Activated CD8-positive, alpha-beta memory T cell treated with anti-CD3 and anti-CD28 coated beads, Interleukin-2, amount 10 ng/mL, durations not matched to agents 7 days and 5 days (primary cell): Measurements from ENCODE around the gene SPTLC2. TPM values are rescaled to one million over a fixed set of nuclear protein-coding genes. Genes with fewer than 3 reads are reported as not detected.
"Not testable (repeated sequence)": the region's sequence is repeated elsewhere in the genome, so short reads cannot be mapped to it uniquely, and the experiment has no call there.

Experiments
- ATAC-seq: fragments of 150-1000 bp; cut with Tn5 transposase; one replicate; pipeline ENCODE4 v1.10.0; 2021; ENCODE audit warnings: moderate library complexity
- CTCF ChIA-PET: fragments of 350-600 bp; sonication (Branson Sonifier 250); formaldehyde crosslinking; loops from one replicate; lab custom pipeline; 2021; ENCODE audit warnings: antibody characterized with exemption; lab: Charles Lee
- DNase-seq: peaks from one replicate; pipeline ENCODE4 v3.0.0-alpha.2; 2020
- H3K27ac Mint-ChIP-seq: one replicate; pipeline ENCODE4 v1.8.0; 2021; ENCODE audit warnings: mild to moderate bottlenecking, mixed read lengths
- H3K27me3 Mint-ChIP-seq: one replicate; pipeline ENCODE4 v1.8.0; 2021; ENCODE audit warnings: mixed read lengths
- H3K36me3 Mint-ChIP-seq: one replicate; pipeline ENCODE4 v1.8.0; 2021; ENCODE audit warnings: mild to moderate bottlenecking, mixed read lengths
- H3K4me1 Mint-ChIP-seq: one replicate; pipeline ENCODE4 v1.8.0; 2021; ENCODE audit warnings: mixed read lengths
- H3K4me3 Mint-ChIP-seq: one replicate; pipeline ENCODE4 v1.8.0; 2021; ENCODE audit warnings: mild to moderate bottlenecking, moderate library complexity, mixed read lengths
- H3K9me3 Mint-ChIP-seq: one replicate; pipeline ENCODE4 v1.8.0; 2022; ENCODE audit warnings: low read depth, mixed read lengths
- total RNA-seq, 2 experiments: library from RNA; stranded (reverse); gene quantifications; one replicate each; pipeline ENCODE4 v1.2.3, GENCODE V29; 2021

The SPTLC2 gene, protein sequence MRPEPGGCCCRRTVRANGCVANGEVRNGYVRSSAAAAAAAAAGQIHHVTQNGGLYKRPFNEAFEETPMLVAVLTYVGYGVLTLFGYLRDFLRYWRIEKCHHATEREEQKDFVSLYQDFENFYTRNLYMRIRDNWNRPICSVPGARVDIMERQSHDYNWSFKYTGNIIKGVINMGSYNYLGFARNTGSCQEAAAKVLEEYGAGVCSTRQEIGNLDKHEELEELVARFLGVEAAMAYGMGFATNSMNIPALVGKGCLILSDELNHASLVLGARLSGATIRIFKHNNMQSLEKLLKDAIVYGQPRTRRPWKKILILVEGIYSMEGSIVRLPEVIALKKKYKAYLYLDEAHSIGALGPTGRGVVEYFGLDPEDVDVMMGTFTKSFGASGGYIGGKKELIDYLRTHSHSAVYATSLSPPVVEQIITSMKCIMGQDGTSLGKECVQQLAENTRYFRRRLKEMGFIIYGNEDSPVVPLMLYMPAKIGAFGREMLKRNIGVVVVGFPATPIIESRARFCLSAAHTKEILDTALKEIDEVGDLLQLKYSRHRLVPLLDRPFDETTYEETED
- 10 to 100 TPM; 34.5 to 43.3 TPM for total RNA-seq

DNA sequence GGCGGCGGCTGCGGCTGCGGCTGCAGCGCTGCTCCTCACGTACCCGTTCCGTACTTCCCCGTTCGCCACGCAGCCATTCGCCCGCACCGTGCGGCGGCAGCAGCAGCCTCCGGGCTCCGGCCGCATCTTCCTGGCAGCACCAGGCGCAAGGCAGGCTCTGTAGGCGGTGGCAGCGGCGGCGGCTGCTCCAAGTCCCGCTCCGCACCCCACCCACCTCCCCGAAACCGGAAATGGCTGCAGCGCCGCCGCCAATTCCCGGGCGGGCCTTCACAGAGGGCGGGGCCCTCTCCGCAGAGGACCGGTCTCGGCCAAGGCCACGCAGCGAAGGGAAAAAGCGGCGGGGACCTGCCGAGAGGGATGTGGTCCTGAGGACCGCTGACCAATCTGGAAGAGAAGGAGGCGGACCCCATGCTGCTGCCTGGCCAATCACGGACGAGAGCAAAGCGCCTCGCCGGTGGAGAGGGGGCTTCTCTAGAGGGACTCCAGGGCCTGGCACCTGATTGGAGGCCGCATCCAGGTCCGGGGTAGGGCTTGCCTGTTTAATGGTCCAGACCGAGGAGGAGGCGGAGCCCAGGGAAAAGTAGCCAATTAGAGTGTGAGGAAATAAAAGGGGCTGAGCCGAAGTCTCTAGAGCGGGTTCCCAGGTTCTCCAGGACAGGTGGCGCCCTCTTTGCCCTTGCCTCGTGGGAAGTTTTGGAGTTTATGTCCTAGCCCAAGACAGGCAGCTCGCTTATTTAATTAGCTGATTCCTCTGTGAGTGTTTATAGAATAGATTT lies at the start of gene SPTLC2:
SPTLC2 (minus strand) TSS at position 184 of the 776 bp plus-strand sequence; CDS start at position 126, 58 bp downstream.
- Mint-ChIP-seq H3K4me1 (peaks cover 36% of the 10 kb centered on the region), H3K27ac (peak within 1 kb of the TSS; percentile 87), H3K4me3 (peak within 1 kb of the TSS; percentile 81), H3K36me3 (peaks cover 13% of the 10 kb centered on the region), H3K9me3 (no peaks in the 10 kb centered on the region), H3K27me3 (no peaks in the 10 kb centered on the region)
- peak; percentile 97 for ATAC-seq
- CTCF ChIA-PET = interaction anchor here (1.6 to 2.2 kb wide), 3 partner anchors 9 to 13 kb away, joined by 4 to 5 read pairs (median 4); no protein-coding TSS in a partner anchor
- peak; percentile 99 for DNase-seq

DNA sequence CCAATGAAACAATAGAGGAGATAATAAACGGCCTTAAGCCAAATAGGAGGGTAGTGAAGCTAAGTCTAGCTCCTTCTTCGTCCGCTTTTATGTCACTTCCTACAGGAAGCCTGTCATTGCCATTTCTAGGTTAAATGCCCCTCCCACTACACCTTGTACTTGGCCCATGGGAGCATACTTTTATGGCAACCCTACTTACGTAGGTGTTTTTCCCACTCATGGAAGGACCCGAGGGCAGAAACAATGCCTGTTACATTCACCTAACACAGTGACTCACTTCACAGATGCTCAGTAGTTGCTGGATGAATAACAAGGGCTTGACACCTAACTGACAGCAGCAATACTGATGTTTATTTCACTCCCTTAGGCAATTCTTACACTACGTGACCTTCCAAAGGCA lies 46.9 kb upstream of the SPTLC2 start:
- no peak overlapping the region for H3K27ac Mint-ChIP-seq
- H3K4me1 Mint-ChIP-seq = peaks cover 10% of the 10 kb centered on the region
- no peaks in the 10 kb centered on the region for H3K27me3 Mint-ChIP-seq
- no peak for DNase-seq
- H3K4me3 Mint-ChIP-seq = no peak overlapping the region
- H3K36me3 Mint-ChIP-seq = no peaks in the 10 kb centered on the region
- no peak for ATAC-seq
- no peaks in the 10 kb centered on the region for H3K9me3 Mint-ChIP-seq
- CTCF ChIA-PET = no interaction called here

DNA sequence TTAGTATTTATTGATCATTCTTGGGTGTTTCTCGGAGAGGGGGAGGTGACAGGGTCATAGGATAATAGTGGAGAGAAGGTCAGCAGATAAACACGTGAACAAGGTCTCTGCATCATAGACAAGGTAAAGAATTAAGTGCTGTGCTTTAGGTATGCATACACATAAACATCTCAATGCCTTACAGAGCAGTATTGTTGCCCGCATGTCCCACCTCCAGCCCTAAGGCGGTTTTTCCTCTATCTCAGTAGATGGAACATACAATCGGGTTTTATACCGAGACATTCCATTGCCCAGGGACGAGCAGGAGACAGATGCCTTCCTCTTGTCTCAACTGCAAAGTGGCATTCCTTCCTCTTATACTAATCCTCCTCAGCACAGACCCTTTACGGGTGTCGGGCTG lies 45.1 kb upstream of the SPTLC2 start:
- H3K27me3 Mint-ChIP-seq, H3K36me3 Mint-ChIP-seq, H3K27ac Mint-ChIP-seq, CTCF ChIA-PET, DNase-seq, ATAC-seq, H3K4me3 Mint-ChIP-seq, H3K4me1 Mint-ChIP-seq, H3K9me3 Mint-ChIP-seq: not testable (repeated sequence)

DNA sequence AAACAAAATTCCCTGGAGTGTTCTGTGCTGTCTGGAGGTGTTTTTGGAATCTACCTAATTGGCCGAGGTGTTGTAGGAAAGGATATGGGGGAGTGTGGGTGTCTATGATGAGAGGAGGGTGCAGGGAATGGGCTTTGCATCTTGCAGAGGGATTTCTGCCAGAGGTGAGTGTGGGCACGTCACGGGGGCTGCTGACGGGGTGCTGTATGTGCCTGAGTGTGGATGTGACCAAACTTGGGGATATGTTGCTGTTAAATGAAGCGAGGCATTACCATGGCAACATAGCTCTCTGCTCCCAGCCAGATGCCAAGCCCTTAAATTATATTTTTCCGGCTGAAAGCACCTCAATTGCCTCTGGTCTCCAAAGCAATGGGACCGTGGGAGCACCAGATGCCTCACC lies 44.3 kb upstream of the SPTLC2 start:
- Mint-ChIP-seq H3K27me3 (no peaks in the 10 kb centered on the region), H3K9me3 (no peaks in the 10 kb centered on the region), H3K4me3 (no peak overlapping the region), H3K36me3 (no peaks in the 10 kb centered on the region), H3K27ac (no peak overlapping the region), H3K4me1 (peaks cover 4% of the 10 kb centered on the region)
- DNase-seq (no peak), ATAC-seq (no peak)
- CTCF ChIA-PET = no interaction called here

DNA sequence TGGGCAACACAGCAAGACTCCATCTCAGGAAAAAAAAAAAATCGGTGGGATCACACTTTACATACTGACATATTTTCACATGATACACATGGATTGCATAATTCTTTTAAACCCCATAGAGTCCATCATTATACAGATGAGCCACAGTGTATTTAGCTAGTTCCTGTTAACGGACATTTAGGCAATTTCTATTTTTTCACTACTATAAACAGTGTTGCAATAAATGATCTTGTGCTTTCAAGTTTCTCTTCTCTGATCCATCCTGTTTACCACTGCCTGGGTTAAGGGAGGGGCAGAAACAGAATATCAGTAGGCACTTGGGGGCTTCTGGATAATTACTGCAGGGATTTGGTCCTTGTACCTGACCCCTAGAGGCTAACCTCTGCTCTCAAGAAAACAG lies 43.4 kb upstream of the SPTLC2 start:
- Mint-ChIP-seq H3K36me3 (no peaks in the 10 kb centered on the region), H3K27ac (no peak overlapping the region), H3K4me1 (peaks cover 5% of the 10 kb centered on the region), H3K9me3 (no peaks in the 10 kb centered on the region), H3K27me3 (no peaks in the 10 kb centered on the region), H3K4me3 (no peak overlapping the region)
- CTCF ChIA-PET = no interaction called here
- no peak for DNase-seq
- no peak for ATAC-seq

DNA sequence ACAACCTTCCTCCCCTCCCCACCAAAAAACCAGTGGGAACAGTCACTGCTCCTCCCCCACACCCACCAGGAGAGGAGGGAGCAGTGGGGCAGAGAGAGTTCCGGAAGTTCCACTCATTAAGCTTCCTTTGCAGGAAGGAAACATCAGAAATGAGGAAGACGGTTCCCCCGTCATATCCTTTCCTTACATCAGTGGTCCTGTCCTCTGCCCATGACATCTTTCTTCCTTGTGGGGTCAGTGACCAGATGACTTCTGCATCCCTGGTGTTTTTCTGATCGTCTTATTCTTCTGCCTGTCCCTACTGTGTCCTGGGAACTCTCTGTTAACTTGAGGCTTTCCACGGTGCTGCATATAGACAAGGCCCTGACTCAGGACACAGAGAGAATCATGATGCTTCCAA lies 40.8 kb upstream of the SPTLC2 start:
- CTCF ChIA-PET = interaction anchor here (0.9 kb wide), 1 partner anchor 17 kb away, joined by 3 read pairs; no protein-coding TSS in a partner anchor

DNA sequence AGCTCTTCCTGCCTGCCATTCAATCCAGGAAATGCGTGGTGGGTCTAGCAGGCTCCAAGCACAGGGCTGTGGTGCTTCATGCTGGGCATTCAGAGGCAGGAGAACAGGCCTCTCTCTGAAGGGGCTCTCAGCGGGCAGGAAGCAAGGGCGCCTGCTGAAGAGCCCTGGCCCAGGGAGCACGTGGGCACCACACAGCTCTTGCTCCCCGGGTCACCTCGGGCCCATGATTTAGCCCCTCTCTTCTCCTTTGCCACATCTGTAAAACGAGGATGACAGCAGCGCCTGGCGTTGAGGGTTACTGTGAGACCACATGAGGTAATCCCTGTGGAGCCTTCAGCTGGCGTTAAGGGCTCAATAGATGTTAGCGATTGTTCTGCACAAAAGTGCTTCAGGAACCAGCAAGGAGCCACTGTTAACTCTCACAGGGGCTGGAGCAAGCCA lies 37.6 kb upstream of the SPTLC2 start:
- Mint-ChIP-seq H3K4me3 (no peak overlapping the region), H3K27me3 (peaks cover 3% of the 10 kb centered on the region), H3K4me1 (peaks cover 24% of the 10 kb centered on the region), H3K27ac (no peak overlapping the region), H3K9me3 (no peaks in the 10 kb centered on the region), H3K36me3 (no peaks in the 10 kb centered on the region)
- DNase-seq = no peak
- no peak for ATAC-seq
- CTCF ChIA-PET = interaction anchor here (0.7 to 1.3 kb wide), 6 partner anchors 12 to 210 kb away, joined by 3 to 6 read pairs (median 3); partner anchors contain the start of gene ADCK1

More for the DNA sequence above, 40.8 kb upstream of the SPTLC2 start:
- H3K27ac Mint-ChIP-seq = no peak overlapping the region
- no peak for DNase-seq
- no peaks in the 10 kb centered on the region for H3K36me3 Mint-ChIP-seq
- no peak overlapping the region for H3K4me3 Mint-ChIP-seq
- H3K9me3 Mint-ChIP-seq = no peaks in the 10 kb centered on the region
- H3K4me1 Mint-ChIP-seq = peaks cover 17% of the 10 kb centered on the region
- H3K27me3 Mint-ChIP-seq = no peaks in the 10 kb centered on the region
- ATAC-seq = no peak

DNA sequence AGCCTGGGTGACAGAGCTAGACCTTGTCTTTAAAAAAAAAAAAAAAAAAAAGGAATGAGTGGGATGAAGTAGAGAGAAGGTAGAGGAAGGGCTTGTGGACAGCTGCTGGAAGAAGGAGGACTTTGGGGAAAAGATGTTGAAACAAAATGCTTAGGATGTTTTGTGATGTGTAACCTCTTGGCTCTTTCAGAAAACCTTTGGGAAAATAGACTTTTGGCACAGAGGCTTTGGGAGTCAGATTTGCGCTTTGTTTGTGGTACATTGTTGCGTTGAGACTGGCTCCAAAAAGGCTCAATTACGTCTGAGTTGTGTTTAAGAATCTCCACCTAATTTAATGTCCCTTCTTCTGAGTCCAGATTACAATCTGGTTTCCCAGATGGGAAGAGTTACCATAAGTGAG lies 32.9 kb upstream of the SPTLC2 start:
- CTCF ChIA-PET = no interaction called here

DNA sequence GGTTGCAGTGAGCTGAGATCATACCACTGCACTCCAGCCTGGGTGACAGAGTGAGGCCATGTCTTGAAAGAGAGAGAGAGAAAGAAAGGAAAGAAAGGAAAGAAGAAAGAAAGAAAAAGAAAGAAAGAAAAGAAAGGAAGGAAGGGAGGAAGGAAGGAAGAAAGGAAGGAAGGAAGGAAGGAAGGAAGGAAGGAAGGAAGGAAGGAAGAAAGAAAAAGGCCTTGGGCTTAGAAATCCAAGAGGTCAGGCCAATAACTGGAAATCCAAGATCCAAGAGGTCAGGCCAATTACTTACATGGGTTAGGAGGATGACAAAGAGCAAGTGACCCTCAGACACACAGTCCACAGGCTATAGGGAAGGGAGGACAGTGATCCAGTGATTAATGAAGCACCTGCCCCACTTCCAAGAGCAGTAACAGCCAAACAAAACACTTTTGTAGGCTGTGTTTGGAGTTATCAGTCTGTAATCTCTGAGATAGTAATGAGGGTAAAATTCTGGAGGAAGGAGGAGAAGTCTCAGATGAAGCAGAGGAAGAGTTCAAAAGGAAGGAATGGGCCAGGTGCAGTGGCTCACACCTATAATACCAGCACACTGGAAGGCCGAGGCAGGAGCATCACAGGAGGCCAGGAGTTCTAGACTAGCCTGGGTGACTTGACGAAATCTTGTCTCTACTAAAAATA lies 32.2 kb upstream of the SPTLC2 start:
- H3K9me3 Mint-ChIP-seq = peaks cover 2% of the 10 kb centered on the region
- CTCF ChIA-PET = no interaction called here

More for the DNA sequence above, 32.9 kb upstream of the SPTLC2 start:
- peaks cover 5% of the 10 kb centered on the region for H3K27me3 Mint-ChIP-seq
- peaks cover 17% of the 10 kb centered on the region for H3K4me1 Mint-ChIP-seq
- no peak overlapping the region for H3K27ac Mint-ChIP-seq
- peaks cover 2% of the 10 kb centered on the region for H3K9me3 Mint-ChIP-seq
- no peaks in the 10 kb centered on the region for H3K36me3 Mint-ChIP-seq
- ATAC-seq (no peak), DNase-seq (no peak)
- H3K4me3 Mint-ChIP-seq = no peak overlapping the region

DNA sequence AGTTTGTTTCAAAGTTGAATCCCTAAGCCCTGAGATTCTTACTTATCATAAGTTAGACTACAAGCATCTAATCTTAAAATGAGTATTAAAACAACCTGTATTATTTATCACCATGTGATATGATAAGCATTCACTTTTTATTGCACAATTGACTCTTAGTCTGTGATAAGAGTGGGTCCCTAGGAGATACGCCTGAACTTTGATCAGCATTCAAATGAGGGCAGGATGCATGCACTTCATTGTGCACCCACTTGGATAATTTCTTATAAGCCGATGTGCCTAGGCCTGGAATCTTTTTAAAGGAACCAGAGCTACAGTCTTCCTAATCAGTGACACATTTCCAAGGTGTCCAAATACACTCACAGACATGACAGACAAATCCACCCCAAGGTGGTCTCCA lies 31.4 kb upstream of the SPTLC2 start:
- DNase-seq (no peak), ATAC-seq (no peak)
- peaks cover 5% of the 10 kb centered on the region for H3K27me3 Mint-ChIP-seq
- CTCF ChIA-PET = interaction anchor here (1.0 kb wide), 1 partner anchor 8 kb away, joined by 3 read pairs; no protein-coding TSS in a partner anchor
- H3K4me1 Mint-ChIP-seq = peaks cover 9% of the 10 kb centered on the region
- H3K36me3 Mint-ChIP-seq = no peaks in the 10 kb centered on the region
- H3K9me3 Mint-ChIP-seq = peaks cover 2% of the 10 kb centered on the region
- H3K27ac Mint-ChIP-seq = no peak overlapping the region
- H3K4me3 Mint-ChIP-seq = no peak overlapping the region

More for the DNA sequence above, 32.2 kb upstream of the SPTLC2 start:
- Mint-ChIP-seq H3K4me1 (peaks cover 12% of the 10 kb centered on the region), H3K36me3 (no peaks in the 10 kb centered on the region), H3K27me3 (peaks cover 5% of the 10 kb centered on the region), H3K4me3 (no peak overlapping the region), H3K27ac (no peak overlapping the region)
- DNase-seq (no peak), ATAC-seq (no peak)

DNA sequence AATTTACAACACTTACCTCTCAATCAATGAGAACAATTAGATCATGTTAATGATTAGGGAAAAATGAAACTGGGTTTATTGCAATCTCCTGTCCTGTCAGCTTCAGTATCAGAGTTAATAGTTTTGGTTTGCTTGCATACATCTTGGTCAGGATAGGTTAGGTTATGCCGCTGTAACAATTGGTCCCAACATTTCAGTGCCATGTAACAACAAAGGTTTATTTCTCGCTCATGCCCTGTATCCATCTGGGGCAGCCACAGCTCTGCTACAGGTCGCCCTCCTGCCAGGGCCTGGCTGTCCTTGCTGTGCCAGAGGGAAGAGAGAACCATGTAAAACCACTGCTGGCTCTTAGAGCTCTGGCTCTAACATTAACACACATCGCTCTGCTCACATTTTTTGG lies 30.5 kb upstream of the SPTLC2 start:
- peaks cover 2% of the 10 kb centered on the region for H3K36me3 Mint-ChIP-seq
- peaks cover 5% of the 10 kb centered on the region for H3K27me3 Mint-ChIP-seq
- ATAC-seq (no peak), DNase-seq (no peak)
- no peak overlapping the region for H3K4me3 Mint-ChIP-seq
- CTCF ChIA-PET = interaction anchor here (1.0 kb wide), 1 partner anchor 9 kb away, joined by 3 read pairs; no protein-coding TSS in a partner anchor
- H3K9me3 Mint-ChIP-seq = peaks cover 2% of the 10 kb centered on the region
- no peak overlapping the region for H3K27ac Mint-ChIP-seq
- H3K4me1 Mint-ChIP-seq = peaks cover 11% of the 10 kb centered on the region

DNA sequence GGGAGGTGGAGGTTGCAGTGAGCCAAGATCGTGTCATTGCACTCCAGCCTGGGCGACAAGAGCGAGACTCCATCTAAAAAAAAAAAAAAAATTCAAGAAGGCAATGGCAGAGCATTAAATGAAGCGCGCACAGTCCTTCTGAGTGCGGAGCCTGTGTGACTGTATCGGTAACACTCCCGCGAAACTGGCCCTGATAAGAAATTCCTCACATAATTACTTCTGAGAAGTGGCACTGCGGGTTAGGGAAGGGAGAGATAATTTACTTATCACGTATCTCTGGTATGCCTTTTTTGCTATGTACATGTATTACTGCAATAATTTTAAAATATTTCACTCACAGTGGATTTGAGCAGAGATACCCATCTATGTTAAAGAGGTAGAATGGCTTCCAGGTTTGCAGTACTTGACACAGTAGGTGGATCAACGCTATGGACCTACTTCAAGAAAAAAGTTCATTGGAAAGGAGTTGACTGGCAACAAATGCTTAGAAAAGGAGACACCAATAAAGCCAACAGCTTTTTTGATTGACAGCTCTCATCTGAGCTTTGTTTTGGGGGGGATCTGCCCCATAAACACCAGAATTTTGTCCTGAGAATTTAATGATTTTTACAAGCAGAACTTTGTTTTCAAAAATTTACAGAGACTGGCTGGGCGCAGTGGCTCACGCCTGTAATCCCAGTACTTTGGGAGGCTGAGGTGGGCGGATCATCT lies 29.2 kb upstream of the SPTLC2 start:
- no peak overlapping the region for H3K27ac Mint-ChIP-seq
- DNase-seq (no peak), ATAC-seq (no peak)
- H3K36me3 Mint-ChIP-seq = peaks cover 2% of the 10 kb centered on the region
- peaks cover 2% of the 10 kb centered on the region for H3K9me3 Mint-ChIP-seq
- H3K4me3 Mint-ChIP-seq = no peak overlapping the region
- CTCF ChIA-PET = no interaction called here
- H3K27me3 Mint-ChIP-seq = peaks cover 2% of the 10 kb centered on the region
- H3K4me1 Mint-ChIP-seq = peaks cover 16% of the 10 kb centered on the region
